ENCODE measurements around the gene MGAT4A.

DNA sequence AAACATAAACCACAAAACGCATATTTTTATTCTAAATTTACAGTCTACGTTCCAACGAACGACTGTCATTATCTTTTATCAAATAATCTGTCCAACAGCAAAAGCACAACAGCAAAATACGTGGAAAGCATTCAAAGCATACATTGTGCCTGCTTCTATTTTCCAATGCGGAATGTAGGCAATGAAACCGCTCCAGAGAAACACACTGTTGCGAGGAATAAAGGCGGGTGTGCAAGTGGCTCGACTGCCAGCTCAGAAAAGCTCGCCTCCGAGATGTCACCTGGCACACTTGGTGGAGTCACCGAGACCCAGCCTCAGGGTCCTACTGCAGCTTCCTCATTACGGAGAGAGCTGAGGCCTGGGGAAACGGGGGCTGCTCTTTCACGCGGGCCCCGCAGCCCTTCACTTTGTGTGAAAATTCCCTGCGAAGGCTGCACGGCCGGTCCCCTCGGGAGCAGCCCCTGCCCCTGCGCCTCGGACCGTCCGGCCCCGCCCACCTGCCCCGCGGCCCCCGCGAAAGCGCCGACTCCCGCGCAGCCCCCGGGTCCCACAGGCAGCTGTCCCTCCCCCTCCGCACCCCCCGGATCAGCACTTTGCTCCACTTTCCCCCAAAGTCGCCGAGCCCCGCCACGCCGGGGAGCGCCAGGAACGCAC lies 752 bp downstream of the MGAT4A start:
- TF ChIP-seq, protein P1, sequence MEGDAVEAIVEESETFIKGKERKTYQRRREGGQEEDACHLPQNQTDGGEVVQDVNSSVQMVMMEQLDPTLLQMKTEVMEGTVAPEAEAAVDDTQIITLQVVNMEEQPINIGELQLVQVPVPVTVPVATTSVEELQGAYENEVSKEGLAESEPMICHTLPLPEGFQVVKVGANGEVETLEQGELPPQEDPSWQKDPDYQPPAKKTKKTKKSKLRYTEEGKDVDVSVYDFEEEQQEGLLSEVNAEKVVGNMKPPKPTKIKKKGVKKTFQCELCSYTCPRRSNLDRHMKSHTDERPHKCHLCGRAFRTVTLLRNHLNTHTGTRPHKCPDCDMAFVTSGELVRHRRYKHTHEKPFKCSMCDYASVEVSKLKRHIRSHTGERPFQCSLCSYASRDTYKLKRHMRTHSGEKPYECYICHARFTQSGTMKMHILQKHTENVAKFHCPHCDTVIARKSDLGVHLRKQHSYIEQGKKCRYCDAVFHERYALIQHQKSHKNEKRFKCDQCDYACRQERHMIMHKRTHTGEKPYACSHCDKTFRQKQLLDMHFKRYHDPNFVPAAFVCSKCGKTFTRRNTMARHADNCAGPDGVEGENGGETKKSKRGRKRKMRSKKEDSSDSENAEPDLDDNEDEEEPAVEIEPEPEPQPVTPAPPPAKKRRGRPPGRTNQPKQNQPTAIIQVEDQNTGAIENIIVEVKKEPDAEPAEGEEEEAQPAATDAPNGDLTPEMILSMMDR (conservative IDR thresholded peaks at IDR 0.05) = no peak
- TF ChIP-seq ZFX (IDR thresholded peaks at IDR 0.05) = no peak
